Liver (tissue), 9 donors: ENCODE data around the gene SEMA3G. TPM values are rescaled to one million over a fixed set of nuclear protein-coding genes. Genes with fewer than 3 reads are reported as not detected.

Experiments used
- DNase-seq: peaks from one replicate; pipeline ENCODE4 v3.0.0-alpha.2; 2017; ENCODE audit warnings: low spot score
- H3K27ac ChIP-seq, 2 donors: one replicate each; pipeline ENCODE4 v1.7.0; 2013; ENCODE audit warnings: inconsistent platforms in 2 of 2, low read length in 2 of 2, control low read depth in 1 of 2, low read depth in 1 of 2, mild to moderate bottlenecking in 1 of 2
- H3K27me3 ChIP-seq, 4 donors: one replicate each; pipeline versions ENCODE4 v1.6.1 to v1.7.0; 2013; ENCODE audit warnings: low read length in 3 of 4, inconsistent platforms in 1 of 4, mild to moderate bottlenecking in 1 of 4, moderate library complexity in 1 of 4; ENCODE audit not compliant: control insufficient read depth in 4 of 4, insufficient read depth in 4 of 4
- H3K36me3 ChIP-seq, 4 donors: one replicate each; pipeline versions ENCODE4 v1.6.1 to v1.7.0; 2013; ENCODE audit warnings: low read length in 3 of 4, mild to moderate bottlenecking in 3 of 4, low read depth in 1 of 4, moderate library complexity in 1 of 4; ENCODE audit not compliant: control insufficient read depth in 4 of 4, insufficient read depth in 3 of 4
- H3K4me1 ChIP-seq, 4 donors: one replicate each; pipeline versions ENCODE4 v1.6.1 to v1.7.0; 2013; ENCODE audit warnings: low read length in 3 of 4, mild to moderate bottlenecking in 3 of 4, moderate library complexity in 1 of 4; ENCODE audit not compliant: control insufficient read depth in 4 of 4, insufficient read depth in 4 of 4
- H3K4me3 ChIP-seq, 3 donors: one replicate each; pipeline versions ENCODE4 v1.6.1 to v1.7.0; 2013; ENCODE audit warnings: low read length in 3 of 3, control low read depth in 1 of 3, low read depth in 1 of 3, mild to moderate bottlenecking in 1 of 3
- H3K9ac ChIP-seq, 2 donors: one replicate each; pipeline ENCODE4 v1.7.0; 2013; ENCODE audit warnings: low read length in 2 of 2, mild to moderate bottlenecking in 2 of 2, moderate library complexity in 2 of 2, control low read depth in 1 of 2, low read depth in 1 of 2
- H3K9me3 ChIP-seq, 4 donors: one replicate each; pipeline versions ENCODE4 v1.6.1 to v1.7.0; 2013; ENCODE audit warnings: low read length in 3 of 4; ENCODE audit not compliant: control insufficient read depth in 4 of 4
- ATF3 ChIP-seq: IDR thresholded peaks from 2 replicates; pipeline ENCODE4 v1.6.1; 2016; ENCODE audit warnings: antibody characterized with exemption
- CTCF ChIP-seq: fragments of 150-350 bp; IDR thresholded peaks from 2 replicates; pipeline ENCODE4 v1.5.1; 2017; ENCODE audit warnings: improper control_type of control experiment, low read depth, low read length; ENCODE audit not compliant: missing input control
- EGR1 ChIP-seq, 2 donors: IDR thresholded peaks; 2 replicates each; pipeline ENCODE4 v1.6.1; 2016 to 2018; ENCODE audit warnings: antibody characterized with exemption in 2 of 2, low read depth in 2 of 2
- FOXA1 ChIP-seq: IDR thresholded peaks from 2 replicates; pipeline ENCODE4 v1.6.1; 2016; ENCODE audit warnings: antibody characterized with exemption
- FOXA2 ChIP-seq: IDR thresholded peaks from 2 replicates; pipeline ENCODE4 v1.6.1; 2016; ENCODE audit warnings: antibody characterized with exemption
- GABPA ChIP-seq, 2 donors: IDR thresholded peaks in 1 of 2; conservative IDR thresholded peaks in 1 of 2; 2 replicates each; pipeline ENCODE4 v1.6.1; 2016; ENCODE audit warnings: antibody characterized with exemption in 2 of 2, mild to moderate bottlenecking in 1 of 2, moderate library complexity in 1 of 2
- HNF4A ChIP-seq, 2 donors: conservative IDR thresholded peaks; 2 replicates each; pipeline ENCODE4 v1.6.1; 2016; ENCODE audit warnings: antibody characterized with exemption in 2 of 2, mild to moderate bottlenecking in 2 of 2
- HNF4G ChIP-seq: IDR thresholded peaks from 2 replicates; pipeline ENCODE4 v1.6.1; 2016; ENCODE audit warnings: antibody characterized with exemption
- JUND ChIP-seq, 2 donors: IDR thresholded peaks; 2 replicates each; pipeline ENCODE4 v1.6.1; 2016; ENCODE audit warnings: antibody characterized with exemption in 2 of 2
- MAX ChIP-seq: IDR thresholded peaks from 2 replicates; pipeline ENCODE4 v1.6.1; 2016; ENCODE audit warnings: antibody characterized with exemption
- NR2F2 ChIP-seq: IDR thresholded peaks from 2 replicates; pipeline ENCODE4 v1.6.1; 2016; ENCODE audit warnings: antibody characterized with exemption
- RAD21 ChIP-seq, 2 donors: IDR thresholded peaks; 2 replicates each; pipeline ENCODE4 v1.6.1; 2016; ENCODE audit warnings: antibody characterized with exemption in 2 of 2, mild to moderate bottlenecking in 2 of 2
- RXRA ChIP-seq, 2 donors: IDR thresholded peaks; 2 replicates each; pipeline ENCODE4 v1.6.1; 2017 to 2018; ENCODE audit warnings: antibody characterized with exemption in 2 of 2, mild to moderate bottlenecking in 1 of 2
- SP1 ChIP-seq: IDR thresholded peaks from 2 replicates; pipeline ENCODE4 v1.6.1; 2018; ENCODE audit warnings: antibody characterized with exemption, mild to moderate bottlenecking
- TAF1 ChIP-seq: conservative IDR thresholded peaks from 2 replicates; pipeline ENCODE4 v1.6.1; 2016; ENCODE audit warnings: antibody characterized with exemption, mild to moderate bottlenecking
- YY1 ChIP-seq: IDR thresholded peaks from 2 replicates; pipeline ENCODE4 v1.6.1; 2016; ENCODE audit warnings: antibody characterized with exemption, mild to moderate bottlenecking
- ZBTB33 ChIP-seq: IDR thresholded peaks from 2 replicates; pipeline ENCODE4 v1.6.1; 2016; ENCODE audit warnings: antibody characterized with exemption
- WGBS: extraction: QIAGEN DNeasy Blood & Tissue Kit; methylation state at CpG from one replicate; pipeline ENCODE4 v1.1.7; 2013; 5-methylcytosine and 5-hydroxymethylcytosine counted together
- polyA plus RNA-seq, 2 donors: library from polyadenylated mRNA; stranded (reverse) in 1 of 2; unstranded in 1 of 2; fragments of 200-250 nt in 1 of 2; fragments of >200 nt in 1 of 2; fragmentation: Nextera tagmentation in 1 of 2; extraction: Ambion mirVana in 1 of 2; gene quantifications; one replicate each; pipeline versions ENCODE4 v1.2.1 to v1.2.3, GENCODE V29; 2013 to 2015
- total RNA-seq, 2 donors: library from RNA; depleted of rRNA; stranded (reverse); fragments of >200 nt; gene quantifications; one replicate each; pipeline ENCODE4 v1.2.3, GENCODE V29; 2014
- donor health status: healthy.
- donor health status: healthy.
- donor health status: healthy.
- donor health status: healthy.
- donor health status: healthy.

The SEMA3G gene
- total and polyA plus RNA-seq, 4 donors = 0.47 to 1.2 (median 0.74) TPM

- no peak for TF ChIP-seq CTCF
Measured at GRCh38 chr3:52399131-52399530, 45.8 kb downstream of the SEMA3G start (continued).

- TF ChIP-seq ATF3 (no peak), RXRA (IDR thresholded peaks at IDR 0.05) (no peak), YY1 (no peak), SP1 (no peak), JUND (IDR thresholded peaks at IDR 0.05) (no peak), TAF1 (no peak), MAX (no peak), HNF4G (no peak), NR2F2 (no peak), RAD21 (IDR thresholded peaks at IDR 0.05) (no peak)
- no peak overlapping the region for H3K4me3 ChIP-seq
- no peak overlapping the region for H3K27ac ChIP-seq
- no peaks in the 10 kb centered on the region for H3K4me1 ChIP-seq
- DNase-seq = no peak
- H3K27me3 ChIP-seq = no peaks in the 10 kb centered on the region
- no peaks in the 10 kb centered on the region for H3K9me3 ChIP-seq
- H3K36me3 ChIP-seq = peaks cover 7 to 76% (median 36%) of the 10 kb centered on the region in 4 donors
- no peak overlapping the region for H3K9ac ChIP-seq
- 94% methylated on average over 5 of the region's 5 CpGs for WGBS
Measured at GRCh38 chr3:52398670-52399081, 46.2 kb downstream of the SEMA3G start.

- Histone ChIP-seq H3K9ac (no peak overlapping the region), H3K27me3 (no peaks in the 10 kb centered on the region), H3K4me1 (no peaks in the 10 kb centered on the region), H3K9me3 (no peaks in the 10 kb centered on the region), H3K4me3 (no peak overlapping the region), H3K27ac (no peak overlapping the region), H3K36me3 (peaks cover 7 to 74% (median 36%) of the 10 kb centered on the region in 4 donors)
- no peak for DNase-seq
- TF ChIP-seq GABPA (IDR thresholded peaks at IDR 0.05 in 1 of 2, conservative IDR thresholded peaks at IDR 0.05 in 1 of 2) = no peak
- TF ChIP-seq RXRA (IDR thresholded peaks at IDR 0.05) = peak in 1 of 2 donors; percentile 34
- WGBS = 68% methylated on average over 13 of the region's 13 CpGs
Measured at GRCh38 chr3:52397676-52398399, 47.1 kb downstream of the SEMA3G start.

GRCh38 chr3:52396907-52397591, 47.9 kb downstream of the SEMA3G start:
- no peak for DNase-seq
- H3K27ac ChIP-seq = no peak overlapping the region
- no peaks in the 10 kb centered on the region for H3K9me3 ChIP-seq
- H3K4me3 ChIP-seq = no peak overlapping the region
- H3K27me3 ChIP-seq = no peaks in the 10 kb centered on the region
- H3K4me1 ChIP-seq = no peaks in the 10 kb centered on the region
- no peak overlapping the region for H3K9ac ChIP-seq
- 95% methylated on average over 10 of the region's 10 CpGs for WGBS
- peaks cover 5 to 73% (median 31%) of the 10 kb centered on the region in 4 donors for H3K36me3 ChIP-seq
- TF ChIP-seq JUND (IDR thresholded peaks at IDR 0.05) (no peak), EGR1 (IDR thresholded peaks at IDR 0.05; ENCODE audit: low read depth in 2 of 2) (no peak), FOXA2 (no peak), ZBTB33 (no peak), GABPA (IDR thresholded peaks at IDR 0.05 in 1 of 2, conservative IDR thresholded peaks at IDR 0.05 in 1 of 2) (no peak), MAX (no peak), RXRA (IDR thresholded peaks at IDR 0.05) (no peak), SP1 (no peak), NR2F2 (no peak), HNF4A (conservative IDR thresholded peaks at IDR 0.05) (no peak), RAD21 (IDR thresholded peaks at IDR 0.05) (no peak), CTCF (no peak), FOXA1 (no peak), HNF4G (no peak), YY1 (no peak)
